GM23248 (cell line): ENCODE measurements around the gene MID1. TPM values are rescaled to one million over a fixed set of nuclear protein-coding genes. Genes with fewer than 3 reads are reported as not detected.

Experiments used
- DNase-seq: peaks from one replicate; pipeline ENCODE4 v3.0.0-alpha.2; 2015
- H2AFZ ChIP-seq: fragments of 200-600 bp; sonication (generic); 2 replicates; pipeline ENCODE4 v1.6.1; 2016; ENCODE audit warnings: antibody characterized with exemption
- H3F3A ChIP-seq: fragments of 200-600 bp; sonication (generic); 2 replicates; pipeline ENCODE4 v1.6.1; 2016; ENCODE audit warnings: mild to moderate bottlenecking, antibody characterized with exemption, mixed run types; ENCODE audit not compliant: insufficient read depth
- H3K27ac ChIP-seq: fragments of 200-600 bp; sonication (generic); 2 replicates; pipeline ENCODE4 v1.5.1; 2016; ENCODE audit warnings: mild to moderate bottlenecking
- H3K27me3 ChIP-seq: fragments of 200-600 bp; sonication (generic); replicated peaks from 2 replicates; pipeline ENCODE4 v1.6.1; 2016; ENCODE audit warnings: mild to moderate bottlenecking; ENCODE audit not compliant: insufficient read depth
- H3K36me3 ChIP-seq: fragments of 200-600 bp; sonication (generic); 2 replicates; pipeline ENCODE4 v1.6.1; 2016; ENCODE audit warnings: low read depth, mild to moderate bottlenecking
- H3K4me1 ChIP-seq: fragments of 200-600 bp; sonication (generic); 2 replicates; pipeline ENCODE4 v1.6.1; 2016; ENCODE audit warnings: mild to moderate bottlenecking; ENCODE audit not compliant: insufficient read depth
- H3K4me2 ChIP-seq: fragments of 200-600 bp; sonication (generic); one replicate; pipeline ENCODE4 v1.6.1; 2016; ENCODE audit warnings: mild to moderate bottlenecking; ENCODE audit not compliant: unreplicated experiment
- H3K4me3 ChIP-seq: fragments of 200-600 bp; sonication (generic); 2 replicates; pipeline ENCODE4 v1.5.1; 2016; ENCODE audit warnings: mild to moderate bottlenecking
- H3K79me2 ChIP-seq: fragments of 200-600 bp; sonication (generic); 2 replicates; pipeline ENCODE4 v1.6.1; 2016; ENCODE audit warnings: mild to moderate bottlenecking; ENCODE audit not compliant: insufficient read depth
- H3K9ac ChIP-seq: fragments of 200-600 bp; sonication (generic); 2 replicates; pipeline ENCODE4 v1.6.1; 2016; ENCODE audit warnings: mild to moderate bottlenecking
- H3K9me2 ChIP-seq: fragments of 200-600 bp; sonication (generic); 2 replicates; pipeline ENCODE4 v1.6.1; 2016; ENCODE audit warnings: mixed run types, mild to moderate bottlenecking, moderate library complexity; ENCODE audit not compliant: insufficient read depth
- H3K9me3 ChIP-seq: fragments of 200-600 bp; sonication (generic); one replicate; pipeline ENCODE4 v1.6.1; 2017; ENCODE audit warnings: low read depth
- H4K20me1 ChIP-seq: fragments of 200-600 bp; sonication (generic); 2 replicates; pipeline ENCODE4 v1.6.0; 2016; ENCODE audit not compliant: insufficient read depth
- EZH2 ChIP-seq: fragments of 200-600 bp; sonication (generic); IDR thresholded peaks from 2 replicates; pipeline ENCODE4 v1.6.1; 2018; ENCODE audit warnings: antibody characterized with exemption, mild to moderate bottlenecking; ENCODE audit not compliant: insufficient read depth, poor library complexity, severe bottlenecking
- EZH2phosphoT487 ChIP-seq: fragments of 200-600 bp; sonication (generic); IDR thresholded peaks from 2 replicates; pipeline ENCODE4 v1.6.1; 2018; ENCODE audit warnings: antibody characterized with exemption, moderate library complexity, mild to moderate bottlenecking, low read depth; ENCODE audit not compliant: insufficient read depth
- WGBS, 2 experiments: methylation state at CpG; one replicate each; pipeline ENCODE4 v1.1.6; 2015 to 2017; ENCODE audit warnings: low lambda C conversion rate in 2 of 2, low coverage in 1 of 2; ENCODE audit errors: missing lambda C conversion rate in 2 of 2; 5-methylcytosine and 5-hydroxymethylcytosine counted together
- in situ Hi-C: fragments of 300-500 bp; cut with MboI; formaldehyde crosslinking; loops from 2 replicates; pipeline ENCODE4 v1.15.0; 2020
- polyA plus RNA-seq: library from polyadenylated mRNA; unstranded; fragments of >200 nt; fragmentation: Nextera tagmentation; extraction: Ambion mirVana; gene quantifications from 2 replicates; pipeline ENCODE4 v1.2.1, GENCODE V29; 2016
- total RNA-seq: library from RNA; depleted of rRNA; stranded (reverse); fragments of >200 nt; shearing (Covaris generic); gene quantifications from 2 replicates; pipeline ENCODE4 v1.2.3, GENCODE V29; 2014

The MID1 gene
- total and polyA plus RNA-seq, 2 experiments from 2014 or later = 5.6 to 5.9 TPM

DNA sequence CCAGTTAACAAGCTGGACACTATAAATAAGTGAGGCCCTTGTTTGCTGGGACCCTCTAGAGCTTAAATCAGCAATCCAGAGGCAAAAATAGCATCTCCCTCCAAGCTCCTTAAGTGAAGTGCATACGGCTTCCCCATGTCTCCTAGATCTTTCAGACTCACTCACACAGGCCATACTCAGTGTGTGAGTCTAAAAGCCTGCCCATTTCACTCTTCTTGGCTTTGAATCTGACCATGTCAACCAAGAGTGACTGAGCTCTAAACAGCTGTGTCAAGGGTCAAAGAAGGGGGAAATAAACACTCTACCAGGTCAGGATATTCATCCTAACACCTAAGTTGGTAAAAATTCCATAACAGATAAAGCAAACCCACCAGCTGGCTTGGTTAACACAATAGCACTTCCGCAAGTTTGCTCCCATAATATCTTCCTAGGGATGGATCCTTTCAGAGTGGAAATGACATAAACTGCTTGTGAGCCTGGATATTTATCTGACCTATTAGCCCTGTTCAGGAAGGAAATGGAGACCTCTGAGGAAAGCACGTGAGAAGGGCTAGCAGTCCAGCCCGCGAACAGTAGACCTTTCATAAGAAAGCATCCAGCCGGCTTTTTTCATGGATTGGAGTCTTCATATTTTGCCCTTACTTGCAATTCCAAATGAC is 65.6 kb downstream of the MID1 start:
- H3K9me3 ChIP-seq = no peaks in the 10 kb centered on the region
- no peak overlapping the region for H3K9ac ChIP-seq
- no peak overlapping the region for H3K27ac ChIP-seq
- H3K4me1 ChIP-seq = no peaks in the 10 kb centered on the region
- H3F3A ChIP-seq = no peaks in the 10 kb centered on the region
- no peak for DNase-seq
- H3K36me3 ChIP-seq = no peaks in the 10 kb centered on the region
- in situ Hi-C loops = no loop called here
- H3K79me2 ChIP-seq = no peaks in the 10 kb centered on the region
- H3K27me3 ChIP-seq = no peaks in the 10 kb centered on the region
- H2AFZ ChIP-seq = no peak overlapping the region
- no peaks in the 10 kb centered on the region for H4K20me1 ChIP-seq
- no peak overlapping the region for H3K4me3 ChIP-seq
- WGBS, 2 experiments = 97% methylated on average over 6 of the region's 6 CpGs
- no peaks in the 10 kb centered on the region for H3K9me2 ChIP-seq
- TF ChIP-seq EZH2 (no peak), EZH2phosphoT487 (no peak)
- no peak overlapping the region for H3K4me2 ChIP-seq

DNA sequence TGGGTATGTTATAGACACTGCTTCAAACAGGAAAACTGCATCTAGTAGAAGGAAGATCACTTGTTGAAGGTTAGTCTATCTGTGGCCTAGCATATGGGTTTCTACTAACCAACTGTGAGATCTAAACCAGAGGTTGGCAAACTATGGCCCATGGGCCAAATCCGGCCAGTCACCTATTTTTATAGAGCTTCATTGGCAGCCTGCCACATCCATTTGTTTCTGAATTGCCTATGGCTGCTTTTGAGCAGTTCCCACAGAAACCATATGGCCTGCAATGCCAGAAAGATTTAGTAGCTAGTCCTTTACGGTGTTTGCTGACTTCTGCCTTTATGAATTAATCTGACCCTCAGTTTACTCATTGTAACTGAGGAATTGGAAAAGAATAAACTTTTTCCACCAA is 71.1 kb downstream of the MID1 start:
- Histone ChIP-seq H3K79me2 (no peaks in the 10 kb centered on the region), H3K9ac (no peak overlapping the region), H3K9me2 (no peaks in the 10 kb centered on the region), H3K27me3 (no peaks in the 10 kb centered on the region), H3K36me3 (no peaks in the 10 kb centered on the region), H3K9me3 (no peaks in the 10 kb centered on the region), H3K4me2 (no peak overlapping the region), H3K4me1 (no peaks in the 10 kb centered on the region; the same call in 1 of the 2 replicates), H4K20me1 (no peaks in the 10 kb centered on the region), H3K4me3 (no peak overlapping the region), H3F3A (no peaks in the 10 kb centered on the region), H2AFZ (no peak overlapping the region), H3K27ac (no peak overlapping the region)
- DNase-seq = no peak
- in situ Hi-C loops = no loop called here
- 88 to 95% methylated on average over 2 of the region's 2 CpGs for WGBS, 2 experiments
- TF ChIP-seq EZH2phosphoT487 (no peak), EZH2 (no peak)

DNA sequence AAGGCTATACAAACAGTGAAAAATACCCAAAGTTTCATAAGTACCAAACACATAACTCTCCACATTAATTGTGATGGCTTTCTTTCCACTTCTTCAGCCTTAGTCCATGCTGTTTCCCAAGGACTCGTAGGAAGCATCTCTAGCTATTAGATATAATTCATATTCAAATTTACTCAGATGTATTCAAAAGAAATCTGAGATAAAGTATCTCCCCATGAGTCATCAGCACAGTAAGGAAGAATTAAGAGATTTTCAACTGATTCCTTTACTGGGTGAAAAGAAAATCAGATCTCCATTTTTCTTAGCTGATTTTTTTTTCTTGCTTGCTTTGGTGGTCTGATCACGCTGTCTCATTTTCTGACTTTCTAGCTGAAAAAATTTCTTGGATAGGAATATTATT is 71.7 kb downstream of the MID1 start:
- TF ChIP-seq EZH2 = no peak
- no peak for TF ChIP-seq EZH2phosphoT487
- WGBS, 2 experiments = 95% methylated on average over 2 of the region's 2 CpGs
- Histone ChIP-seq H3K36me3 (no peaks in the 10 kb centered on the region), H3K9me2 (no peaks in the 10 kb centered on the region), H3K9ac (no peak overlapping the region), H3K27ac (no peak overlapping the region), H2AFZ (no peak overlapping the region), H3F3A (no peaks in the 10 kb centered on the region), H3K27me3 (no peaks in the 10 kb centered on the region), H3K4me3 (no peak overlapping the region), H3K79me2 (no peaks in the 10 kb centered on the region), H3K4me1 (no peaks in the 10 kb centered on the region; the same call in 1 of the 2 replicates), H4K20me1 (no peaks in the 10 kb centered on the region), H3K9me3 (no peaks in the 10 kb centered on the region), H3K4me2 (no peak overlapping the region)
- DNase-seq = no peak
- in situ Hi-C loops = no loop called here

DNA sequence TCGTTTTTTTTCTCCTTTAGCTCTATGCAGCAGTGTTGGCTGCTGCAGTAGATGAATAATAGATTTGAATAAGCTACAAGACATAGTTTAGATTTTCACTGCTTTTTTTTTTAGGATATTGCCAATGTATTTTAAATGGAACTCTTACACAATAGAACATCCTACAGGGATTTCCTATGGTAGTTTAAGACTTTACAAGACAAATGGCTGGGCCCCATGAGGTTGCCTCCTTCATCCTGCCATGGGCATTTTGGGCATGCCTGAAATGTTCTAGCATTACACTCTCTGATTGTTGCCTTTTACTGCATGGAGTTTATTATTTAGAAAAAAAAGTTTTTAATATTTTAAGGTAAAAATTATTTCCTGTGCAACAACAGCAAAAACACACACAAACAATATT is 74.5 kb downstream of the MID1 start:
- no peaks in the 10 kb centered on the region for H3K36me3 ChIP-seq
- H3K4me1 ChIP-seq = no peaks in the 10 kb centered on the region; the same call in 1 of the 2 replicates
- H3K27ac ChIP-seq = no peak overlapping the region
- TF ChIP-seq EZH2 (no peak), EZH2phosphoT487 (no peak)
- no peak overlapping the region for H3K4me2 ChIP-seq
- H3K27me3 ChIP-seq = no peaks in the 10 kb centered on the region
- H3K9me3 ChIP-seq = no peaks in the 10 kb centered on the region
- no peak overlapping the region for H2AFZ ChIP-seq
- WGBS, 2 experiments = 8 to 10% methylated on average over 1 of the region's 1 CpG
- DNase-seq = no peak
- H3K9ac ChIP-seq = no peak overlapping the region
- in situ Hi-C loops = no loop called here
- no peaks in the 10 kb centered on the region for H3K9me2 ChIP-seq
- no peak overlapping the region for H3K4me3 ChIP-seq
- no peaks in the 10 kb centered on the region for H3F3A ChIP-seq
- no peaks in the 10 kb centered on the region for H4K20me1 ChIP-seq
- H3K79me2 ChIP-seq = no peaks in the 10 kb centered on the region
